NCI-H1930 (cell line): ENCODE data around the gene FXN.

ENCODE experiments used
- DNase-seq, 2 experiments: peaks; one replicate each; lab custom pipeline; 2025; lab: John Stamatoyannopoulos, UW

Gene FXN

GRCh38 chr9:69141851-69142250, 106.3 kb downstream of the FXN start:
- DNase-seq, result no peak

- no peak for DNase-seq
Observed at GRCh38 chr9:69143291-69143690, 107.7 kb downstream of the FXN start.

- no peak for DNase-seq
Observed at GRCh38 chr9:69145144-69145715, 109.7 kb downstream of the FXN start.

- no peak for DNase-seq
Observed at GRCh38 chr9:69147041-69147834, 111.7 kb downstream of the FXN start.

- no peak for DNase-seq
Observed at GRCh38 chr9:69149321-69149807, 113.8 kb downstream of the FXN start.
